Kidney capillary endothelial cell (primary cell): ENCODE data around the gene MFSD6.
"Not testable (repeated sequence)": the region's sequence is repeated elsewhere in the genome, so short reads cannot be mapped to it uniquely, and the experiment has no call there.

ENCODE experiments used
- DNase-seq: peaks from one replicate; pipeline ENCODE4 v3.0.0-alpha.2; 2018; ENCODE audit warnings: low spot score

MFSD6 gene

GRCh38 chr2:190466819-190467446 lies 58.8 kb downstream of the MFSD6 start:
- no peak for DNase-seq

GRCh38 chr2:190467575-190468083 lies 59.5 kb downstream of the MFSD6 start:
- no peak for DNase-seq

GRCh38 chr2:190468354-190468753 lies 60.2 kb downstream of the MFSD6 start:
- DNase-seq = not testable (repeated sequence)

- DNase-seq = peak; percentile 87
These were observed 60.8 kb downstream of the MFSD6 start for GRCh38 chr2:190468814-190469569.

GRCh38 chr2:190469771-190470170 lies 61.6 kb downstream of the MFSD6 start:
- peak; percentile 83 for DNase-seq

GRCh38 chr2:190470256-190470826 lies 62.2 kb downstream of the MFSD6 start:
- DNase-seq = peak; percentile 18

- DNase-seq = no peak
These were observed 69.7 kb downstream of the MFSD6 start for GRCh38 chr2:190477661-190478454.

- no peak for DNase-seq
These were observed 70.5 kb downstream of the MFSD6 start for GRCh38 chr2:190478572-190479195.

- DNase-seq = no peak
These were observed 73.2 kb downstream of the MFSD6 start for GRCh38 chr2:190481339-190481738.

- DNase-seq = no peak
These were observed 74.3 kb downstream of the MFSD6 start for GRCh38 chr2:190482451-190482850.

- no peak for DNase-seq
These were observed 78.0 kb downstream of the MFSD6 start for GRCh38 chr2:190486037-190486623.

GRCh38 chr2:190488516-190489233 lies 80.5 kb downstream of the MFSD6 start:
- DNase-seq = no peak

- DNase-seq = no peak
These were observed 81.3 kb downstream of the MFSD6 start for GRCh38 chr2:190489475-190489874.

- DNase-seq = no peak
These were observed 82.3 kb downstream of the MFSD6 start for GRCh38 chr2:190490502-190490901.

GRCh38 chr2:190493095-190493494 lies 84.9 kb downstream of the MFSD6 start:
- DNase-seq = no peak

GRCh38 chr2:190494600-190495227 lies 86.6 kb downstream of the MFSD6 start:
- DNase-seq = not testable (repeated sequence)

- DNase-seq = no peak
These were observed 89.3 kb downstream of the MFSD6 start for GRCh38 chr2:190497428-190497827.

GRCh38 chr2:190499273-190499672 lies 91.1 kb downstream of the MFSD6 start:
- DNase-seq = no peak

GRCh38 chr2:190500054-190500502 lies 91.9 kb downstream of the MFSD6 start:
- DNase-seq = no peak

- no peak for DNase-seq
These were observed 93.1 kb downstream of the MFSD6 start for GRCh38 chr2:190501231-190501630.
